ENCODE data around the gene CLEC2L.

GRCh38 chr7:139560678-139561077 is 37.2 kb downstream of the CLEC2L start:
- TF ChIP-seq CTCF (IDR thresholded peaks at IDR 0.05) (no peak), EZH2 (IDR thresholded peaks at IDR 0.05) (no peak), EZH2phosphoT487 (IDR thresholded peaks at IDR 0.05) (no peak)
